SK-N-SH (cell line): ENCODE results near the gene IKZF1. TPM values are rescaled to one million over a fixed set of nuclear protein-coding genes. Genes with fewer than 3 reads are reported as not detected.

Experiments used
- CTCF ChIA-PET: fragments of 300-600, 350-600 bp; formaldehyde crosslinking; extraction: SDS; loops from one replicate; lab custom pipeline; 2021; lab: Yijun Ruan, JAX
- POLR2A ChIA-PET: fragments of 350-600 bp; sonication (Branson Sonifier 250); formaldehyde crosslinking; extraction: SDS; loops from one replicate; lab custom pipeline; 2020; ENCODE audit warnings: antibody characterized with exemption, inconsistent platforms; lab: Yijun Ruan, JAX
- DNase-seq: peaks from one replicate; pipeline ENCODE4 v3.0.0; 2012
- H2AFZ ChIP-seq: fragments of 200-600 bp; sonication (generic); 2 replicates; pipeline ENCODE4 v1.8.1; 2016; ENCODE audit warnings: antibody characterized with exemption, mild to moderate bottlenecking, low read depth
- H3F3A ChIP-seq: fragments of 200-600 bp; sonication (generic); replicated peaks from 2 replicates; pipeline ENCODE3; 2016; ENCODE audit warnings: antibody characterized with exemption, mild to moderate bottlenecking; ENCODE audit not compliant: insufficient read depth
- H3K27ac ChIP-seq, 2 experiments: fragments of 200-500 bp in 1 of 2; fragments of 200-600 bp in 1 of 2; sonication (Bioruptor generic) in 1 of 2; sonication (generic), shearing (Covaris generic) in 1 of 2; 2 replicates each; pipeline versions ENCODE4 v1.5.1 to v1.6.1; 2014 to 2016; ENCODE audit warnings: low read depth in 2 of 2, inconsistent platforms in 1 of 2, low read length in 1 of 2, mild to moderate bottlenecking in 1 of 2, mixed read lengths in 1 of 2
- H3K27me3 ChIP-seq: fragments of 200-600 bp; sonication (generic), shearing (Covaris generic); 2 replicates; pipeline ENCODE4 v1.6.1; 2016; ENCODE audit warnings: mixed run types; ENCODE audit not compliant: insufficient read depth
- H3K36me3 ChIP-seq, 2 experiments: fragments of 200-500 bp in 1 of 2; fragments of 200-600 bp in 1 of 2; sonication (Bioruptor generic) in 1 of 2; sonication (generic) in 1 of 2; replicated peaks in 1 of 2; 2 replicates each; pipeline versions ENCODE3 to v1.5.1; 2014 to 2016; ENCODE audit warnings: low read length in 1 of 2, mild to moderate bottlenecking in 1 of 2; ENCODE audit not compliant: insufficient read depth in 2 of 2, control insufficient read depth in 1 of 2
- H3K4me1 ChIP-seq, 2 experiments: fragments of 200-500 bp in 1 of 2; fragments of 200-600 bp in 1 of 2; sonication (Bioruptor generic) in 1 of 2; sonication (generic), shearing (Covaris generic) in 1 of 2; 2 replicates each; pipeline versions ENCODE4 v1.5.1 to v1.6.1; 2014 to 2016; ENCODE audit warnings: low read depth in 1 of 2, low read length in 1 of 2, mixed run types in 1 of 2; ENCODE audit not compliant: insufficient read depth in 2 of 2, control insufficient read depth in 1 of 2
- H3K4me2 ChIP-seq: fragments of 200-600 bp; sonication (generic), shearing (Covaris generic); 2 replicates; pipeline ENCODE4 v1.6.1; 2017; ENCODE audit warnings: mixed run types
- H3K4me3 ChIP-seq, 2 experiments: fragments of 200-500 bp in 1 of 2; fragments of 200-600 bp in 1 of 2; sonication (Bioruptor generic) in 1 of 2; sonication (generic), shearing (Covaris generic) in 1 of 2; 2 replicates each; pipeline versions ENCODE4 v1.5.1 to v1.8.1; 2014 to 2016; ENCODE audit warnings: low read depth in 2 of 2, inconsistent platforms in 1 of 2, low read length in 1 of 2, mild to moderate bottlenecking in 1 of 2, mixed read lengths in 1 of 2, moderate library complexity in 1 of 2
- H3K79me2 ChIP-seq: fragments of 200-600 bp; sonication (generic); 2 replicates; pipeline ENCODE4 v1.8.1; 2017; ENCODE audit warnings: mild to moderate bottlenecking; ENCODE audit not compliant: insufficient read depth
- H3K9ac ChIP-seq: fragments of 200-600 bp; sonication (generic); 2 replicates; pipeline ENCODE4 v1.6.1; 2017; ENCODE audit warnings: mixed run types
- H3K9me2 ChIP-seq: fragments of 200-600 bp; sonication (generic); 2 replicates; pipeline ENCODE4 v1.6.1; 2017; ENCODE audit warnings: mixed run types
- H3K9me3 ChIP-seq: fragments of 200-600 bp; sonication (generic); 2 replicates; pipeline ENCODE4 v1.6.1; 2017; ENCODE audit warnings: mixed run types, mild to moderate bottlenecking, moderate library complexity
- H4K20me1 ChIP-seq: fragments of 200-600 bp; sonication (generic); 2 replicates; pipeline ENCODE4 v1.6.1; 2017; ENCODE audit warnings: mild to moderate bottlenecking, mixed run types; ENCODE audit not compliant: insufficient read depth
- CHD2 ChIP-seq: fragments of 150-350 bp; IDR thresholded peaks from 2 replicates; pipeline ENCODE4 v1.6.1; 2018; ENCODE audit warnings: low read length; ENCODE audit not compliant: partially characterized antibody
- ELF1 ChIP-seq: IDR thresholded peaks from 2 replicates; pipeline ENCODE4 v1.4.0; 2012
- FOXM1 ChIP-seq: IDR thresholded peaks from 2 replicates; pipeline ENCODE4 v1.4.0; 2012; ENCODE audit warnings: low read depth, mild to moderate bottlenecking
- NRF1 ChIP-seq: IDR thresholded peaks from 2 replicates; pipeline ENCODE4 v1.6.1; 2012; ENCODE audit warnings: low read depth, mild to moderate bottlenecking, low read length
- RAD21 ChIP-seq: IDR thresholded peaks from 2 replicates; pipeline ENCODE4 v1.6.1; 2012; ENCODE audit warnings: mild to moderate bottlenecking, low read length
- WGBS: methylation state at CpG from one replicate; pipeline ENCODE4 v1.1.6; 2017; ENCODE audit warnings: low lambda C conversion rate; 5-methylcytosine and 5-hydroxymethylcytosine counted together
- polyA plus RNA-seq, 3 experiments: library from polyadenylated mRNA; depleted of rRNA; stranded (reverse); fragments of >200 nt; gene quantifications; 2 replicates each; pipeline ENCODE4 v1.2.3, GENCODE V29; 2012
- TF ChIP-seq, protein P1 (sequence below): fragments of 150-350 bp; IDR thresholded peaks from 2 replicates; pipeline ENCODE4 v1.6.1; 2017; ENCODE audit warnings: antibody characterized with exemption, low read length, low read depth, borderline replicate concordance
- TF ChIP-seq, protein P2 (sequence below): IDR thresholded peaks from 2 replicates; pipeline ENCODE4 v1.4.0; 2012; ENCODE audit warnings: low read depth, borderline replicate concordance
- TF ChIP-seq, protein P3 (sequence below): fragments of 150-350 bp; IDR thresholded peaks from 2 replicates; pipeline ENCODE4 v1.6.1; 2016; ENCODE audit warnings: mild to moderate bottlenecking, low read depth, low read length

Gene IKZF1
- polyA plus RNA-seq, 1 of the 3 experiments (the other 2 are of a cell fraction) = not detected

DNA sequence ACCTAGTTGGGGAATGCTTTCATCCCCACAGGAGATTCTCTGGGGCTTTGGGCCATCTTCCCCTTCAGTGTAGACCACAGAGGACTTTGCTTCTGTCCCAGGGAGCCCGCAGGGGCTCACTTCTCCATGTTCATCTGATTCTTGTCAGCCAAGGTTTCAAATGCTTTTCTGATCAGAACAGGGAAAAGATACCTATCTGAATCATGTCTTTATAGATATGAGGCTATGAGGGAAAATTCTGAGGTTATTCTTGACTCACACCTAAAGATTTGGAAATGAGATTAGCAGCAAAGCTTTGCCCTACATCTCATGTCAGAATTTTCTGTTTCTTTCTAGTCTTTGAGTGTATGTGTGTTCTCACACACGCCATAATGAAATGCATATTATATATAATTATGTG lies 92.3 kb downstream of the IKZF1 start:
- Histone ChIP-seq H3K4me2 (no peak overlapping the region), H3F3A (no peaks in the 10 kb centered on the region), H3K27ac (no peak overlapping the region), H3K27me3 (peaks cover 33% of the 10 kb centered on the region), H3K9me3 (no peaks in the 10 kb centered on the region), H4K20me1 (no peaks in the 10 kb centered on the region), H3K79me2 (no peaks in the 10 kb centered on the region), H3K36me3 (no peaks in the 10 kb centered on the region), H3K4me3 (no peak overlapping the region), H3K9ac (no peak overlapping the region), H3K4me1 (peaks cover 0 to 9% of the 10 kb centered on the region in 2 experiments; a peak in 1 of 4 replicates), H3K9me2 (no peaks in the 10 kb centered on the region), H2AFZ (no peak overlapping the region)
- no peak for DNase-seq
- 4% methylated on average over 2 of the region's 2 CpGs for WGBS
- ChIA-PET POLR2A (no interaction called here), CTCF (interaction anchor here (1.8 to 6.7 kb wide), 3 partner anchors 20 to 190 kb away, joined by 4 to 31 read pairs (median 27); no protein-coding TSS in a partner anchor)
- TF ChIP-seq NRF1 = no peak

DNA sequence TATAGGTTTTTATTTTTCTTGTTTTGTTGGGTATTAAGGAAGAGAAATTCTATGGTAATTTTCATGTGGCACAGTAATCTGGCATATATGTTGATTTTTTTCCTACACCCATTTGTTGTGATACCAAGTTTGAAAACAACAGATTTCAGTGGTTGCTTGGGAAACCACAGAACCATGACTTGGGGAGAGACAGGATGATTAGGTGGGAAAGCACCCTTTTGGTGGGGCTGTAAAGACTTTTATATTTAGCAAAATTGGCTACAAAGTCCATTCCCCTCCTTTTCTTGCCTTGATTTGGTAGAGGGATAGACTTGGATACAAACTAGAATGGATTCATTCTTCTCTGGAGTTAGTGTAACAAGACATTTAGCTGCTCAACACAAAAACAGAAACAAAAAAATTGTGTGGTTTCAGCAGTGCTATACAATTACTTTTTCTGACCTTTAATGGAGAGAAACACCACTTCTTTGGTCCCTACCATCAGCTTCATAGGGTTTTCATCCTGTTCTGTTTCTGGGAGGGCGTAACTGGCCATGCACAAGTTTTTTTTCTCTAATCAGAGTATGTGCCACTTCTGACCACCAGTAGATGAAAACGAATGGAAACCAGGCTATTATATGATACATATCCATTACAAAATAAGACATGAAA lies 92.9 kb downstream of the IKZF1 start:
- H3K4me1 ChIP-seq = peaks cover 0 to 9% of the 10 kb centered on the region in 2 experiments; a peak in 1 of 4 replicates
- no peak overlapping the region for H3K4me3 ChIP-seq
- H3K9me2 ChIP-seq = no peaks in the 10 kb centered on the region
- no peak for TF ChIP-seq NRF1
- TF ChIP-seq, protein P1, sequence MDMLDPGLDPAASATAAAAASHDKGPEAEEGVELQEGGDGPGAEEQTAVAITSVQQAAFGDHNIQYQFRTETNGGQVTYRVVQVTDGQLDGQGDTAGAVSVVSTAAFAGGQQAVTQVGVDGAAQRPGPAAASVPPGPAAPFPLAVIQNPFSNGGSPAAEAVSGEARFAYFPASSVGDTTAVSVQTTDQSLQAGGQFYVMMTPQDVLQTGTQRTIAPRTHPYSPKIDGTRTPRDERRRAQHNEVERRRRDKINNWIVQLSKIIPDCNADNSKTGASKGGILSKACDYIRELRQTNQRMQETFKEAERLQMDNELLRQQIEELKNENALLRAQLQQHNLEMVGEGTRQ = no peak
- no peak for TF ChIP-seq CHD2
- TF ChIP-seq, protein P2, sequence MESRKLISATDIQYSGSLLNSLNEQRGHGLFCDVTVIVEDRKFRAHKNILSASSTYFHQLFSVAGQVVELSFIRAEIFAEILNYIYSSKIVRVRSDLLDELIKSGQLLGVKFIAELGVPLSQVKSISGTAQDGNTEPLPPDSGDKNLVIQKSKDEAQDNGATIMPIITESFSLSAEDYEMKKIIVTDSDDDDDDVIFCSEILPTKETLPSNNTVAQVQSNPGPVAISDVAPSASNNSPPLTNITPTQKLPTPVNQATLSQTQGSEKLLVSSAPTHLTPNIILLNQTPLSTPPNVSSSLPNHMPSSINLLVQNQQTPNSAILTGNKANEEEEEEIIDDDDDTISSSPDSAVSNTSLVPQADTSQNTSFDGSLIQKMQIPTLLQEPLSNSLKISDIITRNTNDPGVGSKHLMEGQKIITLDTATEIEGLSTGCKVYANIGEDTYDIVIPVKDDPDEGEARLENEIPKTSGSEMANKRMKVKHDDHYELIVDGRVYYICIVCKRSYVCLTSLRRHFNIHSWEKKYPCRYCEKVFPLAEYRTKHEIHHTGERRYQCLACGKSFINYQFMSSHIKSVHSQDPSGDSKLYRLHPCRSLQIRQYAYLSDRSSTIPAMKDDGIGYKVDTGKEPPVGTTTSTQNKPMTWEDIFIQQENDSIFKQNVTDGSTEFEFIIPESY = no peak
- no peak for TF ChIP-seq ELF1
- TF ChIP-seq, protein P3, sequence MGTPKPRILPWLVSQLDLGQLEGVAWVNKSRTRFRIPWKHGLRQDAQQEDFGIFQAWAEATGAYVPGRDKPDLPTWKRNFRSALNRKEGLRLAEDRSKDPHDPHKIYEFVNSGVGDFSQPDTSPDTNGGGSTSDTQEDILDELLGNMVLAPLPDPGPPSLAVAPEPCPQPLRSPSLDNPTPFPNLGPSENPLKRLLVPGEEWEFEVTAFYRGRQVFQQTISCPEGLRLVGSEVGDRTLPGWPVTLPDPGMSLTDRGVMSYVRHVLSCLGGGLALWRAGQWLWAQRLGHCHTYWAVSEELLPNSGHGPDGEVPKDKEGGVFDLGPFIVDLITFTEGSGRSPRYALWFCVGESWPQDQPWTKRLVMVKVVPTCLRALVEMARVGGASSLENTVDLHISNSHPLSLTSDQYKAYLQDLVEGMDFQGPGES = no peak
- TF ChIP-seq RAD21 = no peak
- TF ChIP-seq FOXM1 = no peak
- no peak for DNase-seq
- WGBS = 11% methylated on average over 2 of the region's 2 CpGs
- no peaks in the 10 kb centered on the region for H3K36me3 ChIP-seq
- no peak overlapping the region for H3K27ac ChIP-seq
- CTCF ChIA-PET = interaction anchor here (0.9 to 6.7 kb wide), 4 partner anchors 16 to 191 kb away, joined by 3 to 31 read pairs (median 16); no protein-coding TSS in a partner anchor
- H3K9ac ChIP-seq = no peak overlapping the region
- peaks cover 39% of the 10 kb centered on the region for H3K27me3 ChIP-seq
- H3K9me3 ChIP-seq = no peaks in the 10 kb centered on the region
- no peak overlapping the region for H3K4me2 ChIP-seq
- no peaks in the 10 kb centered on the region for H4K20me1 ChIP-seq
- H3K79me2 ChIP-seq = no peaks in the 10 kb centered on the region
- POLR2A ChIA-PET = no interaction called here
- H2AFZ ChIP-seq = no peak overlapping the region
- H3F3A ChIP-seq = no peaks in the 10 kb centered on the region
